ENCODE data around the gene ZCCHC3. TPM values are rescaled to one million over a fixed set of nuclear protein-coding genes. Genes with fewer than 3 reads are reported as not detected.

ZCCHC3 gene
- total RNA-seq, 1 donor from 2014 or later: 15.6 TPM

- intact Hi-C loops (cut with DNase I): no loop called here
- no peak for DNase-seq (ENCODE audit: low spot score in 2 of 2)
Measured at GRCh38 chr20:316316-317068, 19.1 kb downstream of the ZCCHC3 start.

GRCh38 chr20:324177-325044, 27.0 kb downstream of the ZCCHC3 start:
- H3K27me3 ChIP-seq: no peaks in the 10 kb centered on the region
- H3K27ac ChIP-seq: peak overlapping the region; percentile 92 to 98
- intact Hi-C loops (cut with DNase I): loop anchor here (1.0 to 10.0 kb wide), 4 partner anchors 14 to 1570 kb away; partner anchors contain the start of genes C20orf96, FKBP1A and SIRPA
- H3K4me3 ChIP-seq: peak overlapping the region; percentile 64 to 93
- peaks cover 0 to 5% of the 10 kb centered on the region in 2 donors for H3K4me1 ChIP-seq
- TF ChIP-seq CTCF (IDR thresholded peaks at IDR 0.05): peak in 2 of 3 experiments; percentile 31 to 36
- peak; percentile 76 to 95 for DNase-seq (ENCODE audit: low spot score in 2 of 2)
- H3K36me3 ChIP-seq: no peaks in the 10 kb centered on the region
- H3K9me3 ChIP-seq: no peaks in the 10 kb centered on the region

More at GRCh38 chr20:316316-317068, 19.1 kb downstream of the ZCCHC3 start:
- Histone ChIP-seq H3K27ac (no peak overlapping the region), H3K36me3 (no peaks in the 10 kb centered on the region), H3K4me1 (no peaks in the 10 kb centered on the region), H3K9me3 (no peaks in the 10 kb centered on the region), H3K4me3 (no peak overlapping the region), H3K27me3 (no peaks in the 10 kb centered on the region)
- TF ChIP-seq CTCF (IDR thresholded peaks at IDR 0.05): no peak

GRCh38 chr20:325045-325888, 27.9 kb downstream of the ZCCHC3 start, which contains the start of gene SOX12:
SOX12 (plus strand) TSS chr20:325552; CDS start chr20:325925, 373 bp downstream.
- intact Hi-C loops (cut with DNase I): loop anchor here (10.0 kb wide), 2 partner anchors 1070 to 1570 kb away; partner anchors contain the start of genes FKBP1A and SIRPA
- Histone ChIP-seq H3K36me3 (no peaks in the 10 kb centered on the region), H3K4me3 (peak within 1 kb of the TSS; percentile 64 to 93), H3K27ac (peak within 1 kb of the TSS; percentile 92 to 98), H3K9me3 (no peaks in the 10 kb centered on the region), H3K4me1 (peaks cover 0 to 5% of the 10 kb centered on the region in 2 donors), H3K27me3 (no peaks in the 10 kb centered on the region)
- DNase-seq (ENCODE audit: low spot score in 2 of 2): peak; percentile 92 to 99
- TF ChIP-seq CTCF (IDR thresholded peaks at IDR 0.05): no peak

- peak overlapping the region; percentile 64 to 93 for H3K4me3 ChIP-seq
- intact Hi-C loops (cut with DNase I): loop anchor here (1.0 to 10.0 kb wide), 4 partner anchors 21 to 1569 kb away; partner anchors contain the start of genes FKBP1A, NRSN2 and SIRPA
- DNase-seq (ENCODE audit: low spot score in 2 of 2): peak in 1 of 2 donors; percentile 82
- H3K27ac ChIP-seq: peak overlapping the region; percentile 77 to 98
- H3K4me1 ChIP-seq: peaks cover 0 to 5% of the 10 kb centered on the region in 2 donors
- TF ChIP-seq CTCF (IDR thresholded peaks at IDR 0.05): no peak
- H3K36me3 ChIP-seq: no peaks in the 10 kb centered on the region
- H3K27me3 ChIP-seq: no peaks in the 10 kb centered on the region
- no peaks in the 10 kb centered on the region for H3K9me3 ChIP-seq
Measured at GRCh38 chr20:325889-326644, 28.7 kb downstream of the ZCCHC3 start.
